GM12873 (cell line): ENCODE results near the gene C2.

Source experiments
- CTCF ChIP-seq: IDR thresholded peaks from 2 replicates; pipeline ENCODE4 v1.5.1; 2012; ENCODE audit warnings: low read depth, mild to moderate bottlenecking, moderate library complexity, low read length, control low read depth; ENCODE audit not compliant: insufficient read depth; ENCODE audit errors: missing control alignments

The C2 gene

DNA sequence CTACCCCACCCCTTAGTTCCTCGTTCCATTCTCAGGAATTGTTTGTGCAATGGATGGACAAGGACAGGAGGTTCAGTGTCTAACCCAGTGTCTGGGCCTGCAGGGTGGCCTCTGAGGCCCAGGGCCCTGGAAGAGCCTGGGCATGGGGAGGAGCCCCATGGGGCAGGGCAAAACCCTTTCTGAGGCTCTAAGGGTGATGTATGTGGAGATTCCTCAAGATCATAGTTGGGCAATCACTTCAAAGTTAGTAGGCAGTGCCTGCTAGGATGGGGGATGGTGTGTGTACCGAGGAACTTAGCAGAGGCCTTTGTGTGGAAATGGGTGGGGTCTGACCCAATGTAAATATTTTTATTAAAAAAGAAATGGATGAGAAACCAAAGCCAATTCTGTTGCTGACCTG is 6.7 kb upstream of the C2 start:
- no peak for TF ChIP-seq CTCF

DNA sequence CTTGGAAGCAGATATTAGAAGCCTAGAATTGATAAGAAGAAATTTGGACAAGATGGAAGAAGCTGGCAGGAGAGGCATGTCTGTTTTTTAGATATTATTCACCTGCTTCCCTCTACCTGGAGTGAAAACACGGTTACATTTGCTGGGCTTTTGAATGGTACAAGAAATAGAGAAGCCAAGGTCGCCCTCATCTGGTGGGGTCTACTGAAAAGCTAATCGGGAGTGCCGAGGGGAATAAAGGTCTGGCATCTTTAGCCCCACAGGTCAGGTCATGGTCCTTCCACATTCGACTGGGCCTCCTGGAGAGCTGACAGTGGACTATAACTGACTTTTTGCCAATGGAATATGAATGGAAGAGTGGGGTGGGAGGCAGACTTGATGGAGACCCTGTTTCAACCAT is 4.6 kb upstream of the C2 start:
- TF ChIP-seq CTCF: peak; percentile 39

- TF ChIP-seq CTCF: no peak
Measured at GRCh38 chr6:31927863-31928671, 550 bp downstream of the C2 start.

GRCh38 chr6:31928672-31928939 is 1.1 kb downstream of the C2 start:
- TF ChIP-seq CTCF: no peak

- no peak for TF ChIP-seq CTCF
Measured at GRCh38 chr6:31930962-31931361, 3.4 kb downstream of the C2 start.

DNA sequence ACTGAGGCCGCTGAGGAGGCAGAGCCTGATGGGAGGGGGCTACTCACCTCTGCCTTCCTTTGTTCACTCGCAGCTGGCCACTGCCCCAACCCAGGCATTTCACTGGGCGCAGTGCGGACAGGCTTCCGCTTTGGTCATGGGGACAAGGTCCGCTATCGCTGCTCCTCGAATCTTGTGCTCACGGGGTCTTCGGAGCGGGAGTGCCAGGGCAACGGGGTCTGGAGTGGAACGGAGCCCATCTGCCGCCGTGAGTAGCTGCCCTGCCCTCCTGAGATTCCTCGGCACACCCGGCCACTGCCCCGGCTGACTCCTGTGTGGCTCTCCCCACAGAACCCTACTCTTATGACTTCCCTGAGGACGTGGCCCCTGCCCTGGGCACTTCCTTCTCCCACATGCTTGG is 6.0 kb downstream of the C2 start:
- no peak for TF ChIP-seq CTCF

GRCh38 chr6:31935021-31935420 is 7.5 kb downstream of the C2 start:
- no peak for TF ChIP-seq CTCF

- TF ChIP-seq CTCF: no peak
Measured at GRCh38 chr6:31935823-31936222, 8.3 kb downstream of the C2 start.
